NCI-H2107 treated with DMSO at 0.1 percent for 48 hours (cell line): ENCODE data around the gene EEF1A1.
"Not testable (repeated sequence)": the region's sequence is repeated elsewhere in the genome, so short reads cannot be mapped to it uniquely, and the experiment has no call there.

Source experiments
- DNase-seq: peaks from one replicate; lab custom pipeline; 2025; ENCODE audit not compliant: unreplicated experiment; lab: John Stamatoyannopoulos, UW

Gene EEF1A1

DNA sequence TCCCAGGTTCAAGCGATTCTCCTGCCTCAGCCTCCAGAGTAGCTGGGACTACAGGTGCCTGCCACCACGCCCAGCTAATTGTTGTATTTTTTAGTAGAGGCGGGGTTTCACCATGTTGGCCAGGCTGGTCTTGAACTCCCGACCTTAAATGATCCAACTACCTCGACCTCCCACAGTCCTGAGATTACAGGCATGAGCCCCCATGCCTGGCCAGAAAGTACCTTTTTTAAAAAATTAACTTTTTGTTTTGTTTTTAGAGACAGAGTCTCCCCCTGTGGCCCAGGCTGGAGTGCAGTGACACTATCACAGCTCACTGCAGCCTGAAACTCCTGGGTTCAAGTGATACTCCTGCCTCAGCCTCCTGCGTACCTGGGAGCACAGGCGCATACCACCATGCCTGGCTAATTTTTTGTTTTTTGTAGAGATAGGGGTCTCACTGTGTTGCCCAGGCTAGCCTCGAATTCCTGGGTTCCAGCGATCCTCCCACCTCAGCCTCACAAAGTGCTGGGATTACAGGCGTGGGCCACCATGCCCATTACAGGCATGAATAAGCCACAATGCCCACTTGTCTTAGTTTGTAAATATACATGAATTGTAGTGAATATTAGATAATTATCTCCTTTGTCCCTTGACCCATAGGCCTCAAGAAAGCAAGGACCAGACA, 17.4 kb upstream of the EEF1A1 start:
- no peak for DNase-seq

DNA sequence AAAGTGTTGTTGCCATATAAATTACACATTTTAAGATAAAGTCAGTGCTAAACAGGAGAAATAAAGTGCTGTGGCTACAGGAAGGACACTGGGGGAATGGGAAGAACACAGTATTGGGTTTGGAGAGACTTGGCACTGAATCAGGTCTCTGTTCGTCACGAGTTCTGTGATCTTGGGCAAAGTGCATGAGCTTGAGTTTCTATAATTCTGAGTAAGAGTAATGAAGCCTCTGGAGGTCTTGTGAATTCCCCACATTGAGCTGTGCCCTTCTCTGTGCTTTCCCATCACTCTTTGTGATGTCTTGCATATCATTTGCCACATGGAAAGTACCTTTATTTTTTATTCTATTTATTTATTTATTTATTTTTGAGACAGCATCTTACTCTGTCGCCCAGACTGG, 16.8 kb upstream of the EEF1A1 start:
- no peak for DNase-seq

DNA sequence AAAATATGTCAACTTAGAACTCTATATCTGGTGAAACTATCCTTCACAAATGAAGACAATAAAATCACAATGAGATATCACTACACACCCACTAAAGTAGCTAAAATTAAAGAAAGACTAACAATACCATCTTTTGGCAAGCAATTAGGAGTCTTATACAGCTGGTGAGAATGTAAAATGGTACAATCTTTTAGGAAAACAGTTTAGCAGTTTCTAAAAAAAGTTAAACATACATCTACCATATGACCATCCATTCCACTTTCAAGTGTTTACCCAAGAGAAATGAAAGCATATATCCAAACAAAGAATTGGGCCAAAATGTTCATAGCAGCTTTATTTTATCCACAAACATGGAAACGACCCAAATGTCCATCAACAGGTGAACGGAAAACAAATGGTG, 13.8 kb upstream of the EEF1A1 start:
- no peak for DNase-seq

DNA sequence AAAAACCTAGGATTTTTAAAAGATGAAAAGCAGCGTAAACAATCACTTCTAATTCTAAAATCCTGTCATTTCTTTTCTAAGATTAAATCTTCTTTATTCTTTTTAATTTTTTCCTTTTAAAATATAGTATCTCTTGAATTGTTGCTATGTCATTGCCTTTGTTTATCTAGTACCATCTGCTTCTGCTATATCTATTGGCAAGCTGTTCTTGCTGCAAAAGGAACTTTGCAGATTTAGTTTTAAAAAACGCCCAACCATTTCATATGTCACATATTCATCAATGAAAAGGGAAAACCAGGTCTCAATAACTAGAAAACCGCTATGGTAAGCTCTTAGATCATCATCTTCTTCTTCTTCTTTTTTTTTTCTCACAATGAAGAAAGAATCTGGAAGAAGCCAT, 11.5 kb upstream of the EEF1A1 start:
- no peak for DNase-seq

DNA sequence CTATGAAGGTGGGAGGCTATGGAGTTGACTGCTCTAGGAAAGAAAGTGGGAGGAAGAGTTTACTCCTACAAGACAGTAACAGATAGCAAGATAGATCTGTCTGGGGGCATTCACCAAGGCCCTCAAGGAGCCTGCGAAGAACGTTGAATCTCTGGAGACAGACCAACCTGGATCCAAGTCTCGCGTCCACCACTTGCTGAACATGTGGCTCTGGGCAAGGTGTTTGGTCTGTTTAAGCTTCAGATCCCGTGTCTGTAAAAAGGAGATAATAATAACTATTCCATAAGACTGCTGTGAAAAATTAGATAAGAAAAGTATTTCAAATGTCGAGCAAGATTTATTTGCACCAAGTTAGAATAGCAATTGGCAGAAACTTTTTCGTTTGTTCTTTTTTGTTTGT, 8.1 kb upstream of the EEF1A1 start:
- no peak for DNase-seq

DNA sequence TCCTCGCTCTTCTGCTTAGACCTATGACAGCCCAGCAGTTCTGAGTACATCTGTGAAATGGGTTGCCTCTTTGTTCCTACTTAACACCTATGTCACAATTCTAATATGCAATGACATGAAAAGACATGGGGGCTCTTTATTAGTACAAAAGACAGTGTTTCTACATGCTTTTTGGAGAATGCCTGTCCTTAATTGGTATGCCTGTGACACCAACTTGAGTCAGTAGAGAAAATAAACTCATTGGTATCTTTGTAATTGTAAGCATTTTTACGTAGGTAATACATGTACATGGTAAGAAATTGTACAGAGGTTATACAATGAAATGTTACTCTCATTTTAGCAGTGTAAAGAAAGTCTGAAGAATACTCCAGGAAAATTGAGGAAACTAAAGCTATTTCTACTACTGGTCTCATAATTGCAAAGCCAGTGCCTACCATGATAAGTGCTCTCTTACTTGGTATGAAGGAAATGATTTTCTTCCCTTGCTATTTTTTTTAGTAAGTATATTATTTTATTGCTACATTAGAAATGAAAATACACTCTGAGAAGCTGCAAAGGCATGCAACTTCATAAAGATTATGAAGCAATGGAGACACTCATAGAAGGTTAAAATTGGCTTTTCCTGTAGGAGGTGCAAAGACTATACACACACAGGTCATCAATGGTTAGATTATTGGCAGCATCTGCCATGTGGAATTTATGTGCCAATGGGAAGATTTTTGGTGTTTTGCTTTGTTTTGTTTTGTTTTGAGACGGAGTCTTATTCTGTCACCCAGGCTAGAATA, 4.9 kb upstream of the EEF1A1 start:
- no peak for DNase-seq

DNA sequence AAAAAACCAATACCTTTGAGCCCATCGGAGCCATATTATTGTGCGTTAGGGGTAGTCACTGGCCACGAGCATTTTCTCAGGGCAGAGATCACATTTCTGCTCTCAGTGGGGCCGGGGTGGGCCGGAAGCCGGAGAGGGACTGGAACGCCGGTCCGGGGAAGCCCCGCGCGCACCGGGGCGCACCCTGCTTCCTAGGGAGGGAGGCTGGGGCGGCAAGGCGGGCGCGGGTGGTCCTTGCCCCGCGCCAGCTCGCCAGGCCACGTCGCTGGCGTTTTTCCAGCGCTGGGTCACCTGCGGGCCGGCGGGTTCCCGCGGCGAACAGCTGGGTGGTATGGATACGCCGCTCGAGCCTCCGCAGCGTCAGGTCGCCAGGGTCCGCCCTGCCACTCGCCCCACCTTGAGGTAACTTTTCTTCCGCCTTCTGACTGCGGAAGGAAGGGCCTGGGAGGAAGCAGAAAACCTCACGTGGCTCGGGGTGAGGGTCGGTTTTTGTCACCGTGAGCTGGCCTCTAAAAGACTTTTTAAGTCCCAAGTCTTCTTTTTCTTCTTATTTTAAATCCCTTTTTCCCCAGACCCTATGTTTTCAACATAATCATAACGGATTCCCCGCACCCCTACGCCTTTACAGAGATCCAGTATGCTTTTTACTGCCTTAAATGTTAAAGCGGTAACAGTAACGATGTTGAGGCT, 2.7 kb upstream of the EEF1A1 start:
- DNase-seq, result no peak

DNA sequence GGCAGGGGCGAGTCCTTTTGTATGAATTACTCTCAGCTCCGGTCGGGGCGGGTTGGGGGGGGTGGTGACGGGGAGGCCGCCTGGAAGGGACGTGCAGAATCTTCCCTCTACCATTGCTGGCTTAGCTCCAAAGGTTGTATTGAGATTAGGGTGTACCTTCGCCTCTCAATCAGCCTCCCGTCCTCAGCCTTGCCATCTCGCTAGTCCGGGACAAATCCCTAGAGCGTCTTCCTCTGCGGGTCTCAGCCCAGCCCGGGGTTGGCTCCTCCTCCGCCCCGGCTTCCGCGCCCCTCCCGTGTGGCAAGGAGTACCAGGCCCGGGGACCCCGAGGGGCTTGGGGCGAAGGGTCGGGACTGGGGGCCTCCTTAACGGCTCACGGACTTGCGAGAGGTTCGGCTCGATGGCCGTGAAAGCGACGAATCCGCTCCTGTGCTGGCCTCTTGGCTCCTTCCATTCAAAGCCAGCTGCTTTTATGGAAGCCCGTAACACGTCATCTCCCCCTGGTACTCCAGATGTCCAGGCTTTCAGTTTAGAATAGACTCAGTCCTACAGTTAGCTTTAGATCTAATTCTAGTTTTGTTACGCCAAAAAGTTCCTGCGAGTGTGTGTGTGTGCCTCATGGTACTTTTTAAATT, 636 bp upstream of the EEF1A1 start:
- DNase-seq, result peak; percentile 66

DNA sequence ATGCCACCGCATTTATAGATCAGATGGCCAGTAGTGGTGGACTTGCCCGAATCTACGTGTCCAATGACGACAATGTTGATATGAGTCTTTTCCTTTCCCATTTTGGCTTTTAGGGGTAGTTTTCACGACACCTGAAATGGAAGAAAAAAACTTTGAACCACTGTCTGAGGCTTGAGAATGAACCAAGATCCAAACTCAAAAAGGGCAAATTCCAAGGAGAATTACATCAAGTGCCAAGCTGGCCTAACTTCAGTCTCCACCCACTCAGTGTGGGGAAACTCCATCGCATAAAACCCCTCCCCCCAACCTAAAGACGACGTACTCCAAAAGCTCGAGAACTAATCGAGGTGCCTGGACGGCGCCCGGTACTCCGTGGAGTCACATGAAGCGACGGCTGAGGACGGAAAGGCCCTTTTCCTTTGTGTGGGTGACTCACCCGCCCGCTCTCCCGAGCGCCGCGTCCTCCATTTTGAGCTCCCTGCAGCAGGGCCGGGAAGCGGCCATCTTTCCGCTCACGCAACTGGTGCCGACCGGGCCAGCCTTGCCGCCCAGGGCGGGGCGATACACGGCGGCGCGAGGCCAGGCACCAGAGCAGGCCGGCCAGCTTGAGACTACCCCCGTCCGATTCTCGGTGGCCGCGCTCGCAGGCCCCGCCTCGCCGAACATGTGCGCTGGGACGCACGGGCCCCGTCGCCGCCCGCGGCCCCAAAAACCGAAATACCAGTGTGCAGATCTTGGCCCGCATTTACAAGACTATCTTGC, 725 bp downstream of the EEF1A1 start:
- no peak for DNase-seq

DNA sequence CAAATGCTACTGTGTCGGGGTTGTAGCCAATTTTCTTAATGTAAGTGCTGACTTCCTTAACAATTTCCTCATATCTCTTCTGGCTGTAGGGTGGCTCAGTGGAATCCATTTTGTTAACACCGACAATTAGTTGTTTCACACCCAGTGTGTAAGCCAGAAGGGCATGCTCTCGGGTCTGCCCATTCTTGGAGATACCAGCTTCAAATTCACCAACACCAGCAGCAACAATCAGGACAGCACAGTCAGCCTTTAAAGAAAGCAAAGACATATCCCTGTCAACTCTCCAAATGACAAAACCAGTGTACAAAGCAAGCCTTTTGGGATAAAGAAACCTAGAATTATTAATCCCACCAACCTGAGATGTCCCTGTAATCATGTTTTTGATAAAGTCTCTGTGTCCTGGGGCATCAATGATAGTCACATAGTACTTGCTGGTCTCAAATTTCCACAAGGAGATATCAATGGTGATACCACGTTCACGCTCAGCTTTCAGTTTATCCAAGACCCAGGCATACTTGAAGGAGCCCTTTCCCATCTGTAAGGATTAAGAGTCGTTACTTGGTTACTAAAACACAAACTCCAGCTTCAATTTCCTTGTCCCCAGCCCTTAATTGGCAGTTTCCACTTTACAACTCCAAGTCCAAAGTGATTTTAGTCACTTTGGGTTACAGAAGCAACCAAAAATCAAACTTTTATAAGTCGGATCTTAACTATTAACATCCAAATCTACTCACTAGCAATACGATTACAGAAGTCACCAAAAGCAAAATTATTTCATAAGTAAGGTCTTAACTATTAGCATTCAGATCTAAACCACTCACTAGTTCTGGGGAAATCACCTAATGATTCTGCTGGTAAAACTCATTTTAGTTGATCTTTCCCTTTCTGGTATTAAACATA, 1.6 kb downstream of the EEF1A1 start:
- DNase-seq, result not testable (repeated sequence)

DNA sequence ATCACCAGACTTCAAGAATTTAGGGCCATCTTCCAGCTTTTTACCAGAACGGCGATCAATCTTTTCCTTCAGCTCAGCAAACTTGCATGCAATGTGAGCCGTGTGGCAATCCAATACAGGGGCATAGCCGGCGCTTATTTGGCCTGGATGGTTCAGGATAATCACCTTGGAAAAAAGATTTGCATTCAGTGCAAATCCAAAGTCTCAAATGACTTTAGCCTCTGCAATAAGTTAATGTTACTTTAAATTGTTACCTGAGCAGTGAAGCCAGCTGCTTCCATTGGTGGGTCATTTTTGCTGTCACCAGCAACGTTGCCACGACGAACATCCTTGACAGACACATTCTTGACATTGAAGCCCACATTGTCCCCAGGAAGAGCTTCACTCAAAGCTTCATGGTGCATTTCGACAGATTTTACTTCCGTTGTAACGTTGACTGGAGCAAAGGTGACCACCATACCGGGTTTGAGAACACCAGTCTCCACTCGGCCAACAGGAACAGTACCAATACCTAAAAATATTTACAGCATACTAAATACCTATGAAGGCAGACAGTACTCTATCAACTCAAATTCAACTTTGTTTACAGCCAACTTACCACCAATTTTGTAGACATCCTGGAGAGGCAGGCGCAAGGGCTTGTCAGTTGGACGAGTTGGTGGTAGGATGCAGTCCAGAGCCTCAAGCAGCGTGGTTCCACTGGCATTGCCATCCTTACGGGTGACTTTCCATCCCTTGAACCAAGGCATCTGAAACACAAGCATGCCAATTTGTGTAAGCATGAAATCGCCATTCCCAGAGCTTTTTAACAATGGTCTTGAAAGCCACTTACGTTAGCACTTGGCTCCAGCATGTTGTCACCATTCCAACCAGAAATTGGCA, 2.5 kb downstream of the EEF1A1 start:
- not testable (repeated sequence) for DNase-seq

DNA sequence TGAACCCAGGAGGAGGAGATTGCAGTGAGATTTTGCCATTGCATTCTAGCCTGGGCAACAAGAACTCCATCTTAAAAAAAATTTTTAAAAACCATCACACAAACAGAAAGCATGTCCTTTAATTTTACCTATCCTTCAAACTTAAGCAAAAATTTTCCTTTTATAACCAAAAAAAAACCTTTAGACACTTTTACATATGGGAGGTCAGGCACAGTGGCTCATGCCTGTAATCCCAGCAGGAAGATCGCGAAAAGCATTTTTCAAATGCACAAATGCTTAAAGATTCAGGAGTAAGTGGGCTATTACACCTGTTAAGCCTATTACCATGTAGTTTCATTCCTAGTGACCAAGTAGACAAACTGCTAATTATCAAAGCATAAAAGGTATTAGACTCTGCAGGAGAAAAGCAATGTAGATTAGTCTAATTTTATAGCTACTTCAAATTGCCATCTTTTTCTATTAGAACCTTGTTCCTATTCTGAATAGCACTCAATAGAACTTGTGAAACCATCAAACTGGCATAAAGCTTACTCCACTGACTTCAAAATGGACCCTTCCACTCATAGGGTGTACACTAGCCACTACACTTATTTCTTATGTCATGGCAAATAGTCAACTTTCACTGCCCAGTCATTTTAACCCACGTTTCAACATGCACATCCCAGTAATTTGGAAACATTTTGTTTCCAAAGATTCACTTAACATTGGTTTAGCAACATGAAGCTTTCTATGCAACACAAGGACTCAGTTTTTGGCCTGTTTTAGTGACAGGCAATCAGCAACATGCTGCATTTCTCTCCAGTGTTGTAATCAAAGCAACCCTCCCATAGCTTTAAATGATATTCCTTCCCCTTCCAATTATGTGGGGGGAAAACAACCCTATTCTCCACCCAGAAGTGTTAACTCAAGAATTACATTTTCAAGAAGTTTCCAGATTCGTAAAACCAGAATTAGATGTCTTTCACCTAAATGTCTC, 4.0 kb downstream of the EEF1A1 start:
- no peak for DNase-seq

DNA sequence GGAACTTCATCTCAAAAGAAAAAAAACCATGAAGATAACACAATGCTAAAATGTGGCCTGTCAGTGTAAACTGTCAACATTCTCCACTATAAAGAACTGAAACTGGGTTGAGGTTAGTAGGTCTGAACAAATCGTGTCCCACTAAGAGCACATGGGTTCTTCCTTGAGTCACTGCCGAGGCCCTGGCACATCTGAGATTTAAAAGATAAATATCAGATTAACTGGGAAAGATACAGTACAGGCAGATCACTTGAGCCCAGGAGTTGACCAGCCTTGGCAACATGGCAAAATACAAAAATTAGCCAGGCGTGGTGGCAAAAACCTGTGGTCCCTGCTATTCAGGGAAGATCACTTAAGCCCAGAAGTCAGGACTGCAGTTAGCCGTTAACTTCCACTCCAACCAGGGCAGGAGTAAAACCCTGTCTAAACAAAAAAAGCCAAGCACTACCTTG, 5.6 kb downstream of the EEF1A1 start:
- no peak for DNase-seq

DNA sequence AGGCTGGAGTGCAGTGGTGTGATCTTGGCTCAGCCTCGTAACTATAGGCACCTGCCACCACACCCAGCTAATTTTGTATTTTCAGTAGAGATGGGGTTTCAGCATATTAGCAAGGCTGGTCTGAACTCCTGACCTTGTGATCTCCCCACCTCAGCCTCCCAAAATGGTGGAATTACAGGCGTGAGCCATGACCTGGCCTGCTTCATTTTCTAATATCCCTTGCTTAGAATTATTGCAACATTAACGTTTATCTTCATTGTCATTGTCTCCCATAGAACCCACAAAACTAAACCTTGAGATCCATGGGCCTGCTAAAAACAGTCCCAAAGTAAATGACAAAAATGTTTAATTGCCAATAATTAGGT, 6.1 kb downstream of the EEF1A1 start:
- DNase-seq, result no peak

DNA sequence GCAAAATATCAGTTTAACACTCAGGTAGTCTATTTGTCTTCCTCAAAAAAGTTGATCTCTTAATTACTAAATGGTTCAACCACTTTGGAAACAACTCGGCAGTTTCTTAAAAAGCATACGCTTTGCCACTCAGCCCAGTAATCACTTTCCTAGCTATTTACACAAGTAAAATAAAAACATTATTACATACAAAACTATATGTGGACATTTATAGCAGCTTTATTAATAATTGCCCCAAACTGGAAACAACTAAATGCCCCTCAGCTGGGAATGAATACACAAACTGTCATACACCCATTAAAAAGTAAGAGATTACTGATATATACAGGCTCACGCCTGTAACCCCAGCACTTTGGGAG, 7.4 kb downstream of the EEF1A1 start:
- DNase-seq, result no peak

DNA sequence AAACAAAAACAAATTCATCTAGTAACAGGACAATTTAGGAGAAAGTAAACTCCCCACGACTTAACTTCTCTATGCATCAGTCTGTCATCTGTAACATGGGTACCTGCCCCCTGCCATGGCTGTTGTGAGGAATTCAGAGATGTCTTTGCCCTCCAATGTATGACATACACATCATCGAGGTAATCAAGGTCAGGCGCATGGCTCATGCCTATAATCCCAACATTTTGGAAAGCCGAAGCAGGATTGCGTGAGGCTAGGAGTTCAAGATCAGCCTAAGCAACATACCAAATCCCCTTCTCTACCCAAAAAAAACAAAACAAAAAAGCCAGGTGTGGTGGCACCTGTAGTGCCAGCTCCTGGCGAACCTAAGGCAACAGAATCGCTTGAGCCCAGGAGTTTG, 9.0 kb downstream of the EEF1A1 start:
- no peak for DNase-seq

DNA sequence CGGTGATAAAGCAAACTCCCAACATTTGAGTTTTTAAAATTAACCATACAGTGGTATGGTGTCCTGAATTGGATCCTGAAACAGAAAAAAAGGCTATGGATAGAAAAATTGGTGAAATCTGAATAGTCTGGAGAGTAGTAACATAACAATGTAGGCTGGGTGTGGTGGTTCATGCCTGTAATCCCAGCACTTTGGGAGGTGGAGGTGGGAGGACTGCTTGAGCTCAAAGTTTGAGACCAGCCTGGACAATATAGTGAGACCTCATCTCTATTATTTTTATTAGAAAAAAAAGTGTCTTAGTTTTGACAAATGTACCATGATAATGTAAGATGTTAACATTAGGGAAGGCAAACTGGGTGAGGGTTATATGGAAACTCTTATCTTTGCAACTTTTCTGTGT, 11.0 kb downstream of the EEF1A1 start:
- no peak for DNase-seq

DNA sequence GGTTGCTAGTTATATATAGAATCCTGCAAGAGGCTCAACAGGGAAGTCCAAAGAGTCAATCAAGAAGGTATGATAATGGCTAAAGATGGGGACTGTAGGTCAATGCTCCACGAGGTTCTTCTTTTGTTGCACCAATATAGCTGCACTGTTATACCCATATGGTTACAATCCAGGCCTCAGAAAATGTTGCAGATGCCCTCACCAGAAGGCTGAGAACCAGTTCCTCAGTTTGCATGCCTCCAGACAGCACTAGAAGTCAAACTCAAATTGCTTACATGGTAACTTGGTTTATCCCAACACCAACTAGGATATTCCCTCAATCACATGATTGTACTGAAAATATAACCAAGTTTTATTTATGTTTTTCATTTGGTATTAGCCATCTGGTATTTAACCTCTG, 12.1 kb downstream of the EEF1A1 start:
- no peak for DNase-seq
